ENCODE results near the gene RNF214. TPM values are rescaled to one million over a fixed set of nuclear protein-coding genes. Genes with fewer than 3 reads are reported as not detected.

Gene RNF214
- total and polyA plus RNA-seq, 2 donors (not counting 1 experiment from before 2014, with no cell fraction given): 16.0 to 36.1 TPM

DNA sequence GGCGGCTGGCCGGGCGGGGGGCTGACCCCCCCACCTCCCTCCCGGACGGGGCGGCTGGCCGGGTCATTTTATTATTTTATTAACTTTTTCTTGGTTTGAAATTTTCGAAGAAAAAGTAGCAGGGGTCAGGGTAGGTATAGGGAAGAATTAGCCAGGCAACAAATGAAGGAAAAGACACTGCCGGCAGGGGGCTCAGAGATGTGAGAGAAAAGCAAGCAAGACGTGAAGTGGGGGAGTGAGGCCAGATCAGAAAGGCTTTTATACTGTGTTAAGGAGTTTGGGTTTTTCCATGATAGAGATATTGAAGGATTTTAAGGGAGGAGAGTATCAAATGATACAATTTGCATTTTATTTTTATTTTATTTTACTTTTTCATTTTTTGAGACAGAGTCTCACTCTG lies 19.0 kb downstream of the RNF214 start:
- Mint-ChIP-seq H3K27me3 (no peaks in the 10 kb centered on the region), H3K4me3 (no peak overlapping the region), H3K9me3 (ENCODE audit: insufficient read depth) (no peaks in the 10 kb centered on the region), H3K4me1 (no peaks in the 10 kb centered on the region), H3K27ac (no peak overlapping the region)
- no peak overlapping the region for H2AFZ ChIP-seq (ENCODE audit: insufficient read depth, low read depth, low read length, poor library complexity, severe bottlenecking)
- H3K79me2 ChIP-seq (ENCODE audit: control insufficient read depth, insufficient read depth, low read length): no peaks in the 10 kb centered on the region
- intact Hi-C loops (cut with micrococcal nuclease): no loop called here
- ATAC-seq (ENCODE audit: low read depth) (no peak), DNase-seq (no peak)
- ChIA-PET POLR2A (no interaction called here), CTCF (no interaction called here)
- H3K4me3 ChIP-seq (ENCODE audit: control extremely low read depth in 1 of 5, extremely low read depth in 1 of 5, insufficient read depth in 1 of 5, low read depth in 2 of 5, low read length in 4 of 5): no peak overlapping the region
- no peak overlapping the region for H3K27ac ChIP-seq (ENCODE audit: low read length in 2 of 2)
- H3K4me1 ChIP-seq (ENCODE audit: control insufficient read depth in 2 of 2, insufficient read depth in 2 of 2, low read length in 2 of 2): no peaks in the 10 kb centered on the region
- peaks cover 3 to 33% of the 10 kb centered on the region in 2 experiments for H3K36me3 ChIP-seq (replicated peaks in 1 of 2; ENCODE audit: control extremely low read depth in 1 of 2, control insufficient read depth in 1 of 2, extremely low read depth in 1 of 2, insufficient read depth in 2 of 2, low read length in 1 of 2)
- no peaks in the 10 kb centered on the region for H4K20me1 ChIP-seq (ENCODE audit: control insufficient read depth, insufficient read depth, low read length, poor library complexity, severe bottlenecking)
- H3K9me3 ChIP-seq (ENCODE audit: control extremely low read depth in 1 of 3, control insufficient read depth in 2 of 3, insufficient read depth in 1 of 3, low read length in 2 of 3): no peaks in the 10 kb centered on the region
- no peak overlapping the region for H3K4me2 ChIP-seq (replicated peaks; ENCODE audit: low read depth, low read length, poor library complexity, severe bottlenecking)
- no peak for TF ChIP-seq EZH2 (IDR thresholded peaks at IDR 0.05; ENCODE audit: borderline replicate concordance, insufficient read depth, low read depth, low read length, poor library complexity, severe bottlenecking)
- TF ChIP-seq, protein P1, sequence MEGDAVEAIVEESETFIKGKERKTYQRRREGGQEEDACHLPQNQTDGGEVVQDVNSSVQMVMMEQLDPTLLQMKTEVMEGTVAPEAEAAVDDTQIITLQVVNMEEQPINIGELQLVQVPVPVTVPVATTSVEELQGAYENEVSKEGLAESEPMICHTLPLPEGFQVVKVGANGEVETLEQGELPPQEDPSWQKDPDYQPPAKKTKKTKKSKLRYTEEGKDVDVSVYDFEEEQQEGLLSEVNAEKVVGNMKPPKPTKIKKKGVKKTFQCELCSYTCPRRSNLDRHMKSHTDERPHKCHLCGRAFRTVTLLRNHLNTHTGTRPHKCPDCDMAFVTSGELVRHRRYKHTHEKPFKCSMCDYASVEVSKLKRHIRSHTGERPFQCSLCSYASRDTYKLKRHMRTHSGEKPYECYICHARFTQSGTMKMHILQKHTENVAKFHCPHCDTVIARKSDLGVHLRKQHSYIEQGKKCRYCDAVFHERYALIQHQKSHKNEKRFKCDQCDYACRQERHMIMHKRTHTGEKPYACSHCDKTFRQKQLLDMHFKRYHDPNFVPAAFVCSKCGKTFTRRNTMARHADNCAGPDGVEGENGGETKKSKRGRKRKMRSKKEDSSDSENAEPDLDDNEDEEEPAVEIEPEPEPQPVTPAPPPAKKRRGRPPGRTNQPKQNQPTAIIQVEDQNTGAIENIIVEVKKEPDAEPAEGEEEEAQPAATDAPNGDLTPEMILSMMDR (IDR thresholded peaks at IDR 0.05): no peak
- no peak overlapping the region for H3K9ac ChIP-seq (ENCODE audit: low read length)
- 93% methylated on average over 2 of the region's 10 CpGs for WGBS (ENCODE audit: insufficient coverage)
- H3K27me3 ChIP-seq (replicated peaks in 1 of 4; ENCODE audit: control extremely low read depth in 1 of 4, control insufficient read depth in 3 of 4, insufficient read depth in 4 of 4, low read length in 3 of 4): no peaks in the 10 kb centered on the region

DNA sequence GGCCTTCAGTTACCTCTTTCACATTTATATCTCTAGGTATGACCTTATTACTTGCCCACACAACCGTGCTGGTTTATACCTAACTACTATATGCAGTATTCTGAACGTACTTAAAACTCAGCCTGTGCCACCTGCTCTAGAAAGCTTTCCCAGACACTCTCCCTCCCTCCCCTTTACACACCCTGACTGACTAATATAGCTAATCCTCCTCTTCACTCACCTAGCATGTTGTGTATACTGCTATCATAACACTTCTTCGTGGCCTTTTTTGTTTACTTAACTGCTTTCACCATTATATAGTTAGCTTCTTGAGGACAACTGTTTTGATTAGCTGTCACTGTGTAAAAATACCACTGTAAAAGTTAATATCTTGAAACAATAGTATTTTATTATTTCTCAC lies 23.5 kb downstream of the RNF214 start:
- TF ChIP-seq EZH2 (IDR thresholded peaks at IDR 0.05; ENCODE audit: borderline replicate concordance, insufficient read depth, low read depth, low read length, poor library complexity, severe bottlenecking): no peak
- TF ChIP-seq, protein P1 (IDR thresholded peaks at IDR 0.05): no peak
- H4K20me1 ChIP-seq (ENCODE audit: control insufficient read depth, insufficient read depth, low read length, poor library complexity, severe bottlenecking): no peaks in the 10 kb centered on the region
- no peaks in the 10 kb centered on the region for H3K9me3 Mint-ChIP-seq (ENCODE audit: insufficient read depth)
- WGBS (ENCODE audit: insufficient coverage): 95% methylated on average over 2 of the region's 3 CpGs
- H3K4me3 Mint-ChIP-seq: no peak overlapping the region
- intact Hi-C loops (cut with micrococcal nuclease): no loop called here
- no peaks in the 10 kb centered on the region for H3K9me3 ChIP-seq (ENCODE audit: control extremely low read depth in 1 of 3, control insufficient read depth in 2 of 3, insufficient read depth in 1 of 3, low read length in 2 of 3)
- H3K27ac Mint-ChIP-seq: no peak overlapping the region
- H3K4me1 ChIP-seq (ENCODE audit: control insufficient read depth in 2 of 2, insufficient read depth in 2 of 2, low read length in 2 of 2): no peaks in the 10 kb centered on the region
- ATAC-seq (ENCODE audit: low read depth): no peak
- no peak overlapping the region for H3K27ac ChIP-seq (ENCODE audit: low read length in 2 of 2)
- no peak overlapping the region for H2AFZ ChIP-seq (ENCODE audit: insufficient read depth, low read depth, low read length, poor library complexity, severe bottlenecking)
- no peak overlapping the region for H3K4me2 ChIP-seq (replicated peaks; ENCODE audit: low read depth, low read length, poor library complexity, severe bottlenecking)
- H3K9ac ChIP-seq (ENCODE audit: low read length): no peak overlapping the region
- POLR2A ChIA-PET: no interaction called here
- no peaks in the 10 kb centered on the region for H3K4me1 Mint-ChIP-seq
- H3K36me3 ChIP-seq (replicated peaks in 1 of 2; ENCODE audit: control extremely low read depth in 1 of 2, control insufficient read depth in 1 of 2, extremely low read depth in 1 of 2, insufficient read depth in 2 of 2, low read length in 1 of 2): peaks cover 0 to 13% of the 10 kb centered on the region in 2 experiments
- H3K27me3 Mint-ChIP-seq: no peaks in the 10 kb centered on the region
- no peaks in the 10 kb centered on the region for H3K79me2 ChIP-seq (ENCODE audit: control insufficient read depth, insufficient read depth, low read length)
- no peak overlapping the region for H3K4me3 ChIP-seq (ENCODE audit: control extremely low read depth in 1 of 5, extremely low read depth in 1 of 5, insufficient read depth in 1 of 5, low read depth in 2 of 5, low read length in 4 of 5)
- H3K27me3 ChIP-seq (replicated peaks in 1 of 4; ENCODE audit: control extremely low read depth in 1 of 4, control insufficient read depth in 3 of 4, insufficient read depth in 4 of 4, low read length in 3 of 4): no peaks in the 10 kb centered on the region
- CTCF ChIA-PET: no interaction called here
- no peak for DNase-seq
